GM12874 (cell line): Measurements from ENCODE around the gene EFCAB9.

ENCODE experiments used
- CTCF ChIP-seq: IDR thresholded peaks from 2 replicates; pipeline ENCODE4 v1.5.1; 2011; ENCODE audit warnings: low read depth, mild to moderate bottlenecking, control low read depth, low read length, moderate library complexity; ENCODE audit not compliant: insufficient read depth

Gene EFCAB9

GRCh38 chr5:172149073-172149472 lies 44.9 kb upstream of the EFCAB9 start:
- TF ChIP-seq CTCF, result no peak

- TF ChIP-seq CTCF, result no peak
These were observed 43.2 kb upstream of the EFCAB9 start for GRCh38 chr5:172150514-172151425.

GRCh38 chr5:172151661-172152210 lies 42.2 kb upstream of the EFCAB9 start:
- no peak for TF ChIP-seq CTCF

- TF ChIP-seq CTCF, result no peak
These were observed 40.3 kb upstream of the EFCAB9 start for GRCh38 chr5:172153695-172154094.

- no peak for TF ChIP-seq CTCF
These were observed 37.4 kb upstream of the EFCAB9 start for GRCh38 chr5:172156541-172156994.

- TF ChIP-seq CTCF, result no peak
These were observed 35.0 kb upstream of the EFCAB9 start for GRCh38 chr5:172159016-172159415.

GRCh38 chr5:172160506-172160905 lies 33.5 kb upstream of the EFCAB9 start:
- no peak for TF ChIP-seq CTCF
